ENCODE data around the gene BTBD8. TPM values are rescaled to one million over a fixed set of nuclear protein-coding genes. Genes with fewer than 3 reads are reported as not detected.

Gene BTBD8
- polyA plus RNA-seq, 1 of the 3 experiments (the other 2 are of a cell fraction), result 0.62 TPM

GRCh38 chr1:92194511-92194910 is 114.4 kb downstream of the BTBD8 start:
- ChIA-PET POLR2A (no interaction called here), CTCF (interaction anchor here (1.2 kb wide), 1 partner anchor 97 kb away, joined by 3 read pairs; no protein-coding TSS in a partner anchor)
- TF ChIP-seq TAF1 (IDR thresholded peaks at IDR 0.05; ENCODE audit: borderline replicate concordance, low read depth, low read length), result no peak
- Histone ChIP-seq H4K20me1 (ENCODE audit: insufficient read depth) (no peaks in the 10 kb centered on the region), H3K9me3 (no peaks in the 10 kb centered on the region), H3K4me1 (ENCODE audit: control insufficient read depth in 1 of 2, insufficient read depth in 2 of 2, low read depth in 1 of 2, low read length in 1 of 2) (peaks cover 0 to 4% of the 10 kb centered on the region in 2 experiments; a peak in 1 of 4 replicates), H3F3A (replicated peaks; ENCODE audit: insufficient read depth) (peaks cover 3% of the 10 kb centered on the region), H3K4me3 (ENCODE audit: low read depth in 2 of 2, low read length in 1 of 2) (no peak overlapping the region), H3K4me2 (no peak overlapping the region), H3K27ac (ENCODE audit: low read depth in 2 of 2, low read length in 1 of 2) (no peak overlapping the region), H3K36me3 (replicated peaks in 1 of 2; ENCODE audit: control insufficient read depth in 1 of 2, insufficient read depth in 2 of 2, low read length in 1 of 2) (no peaks in the 10 kb centered on the region), H2AFZ (ENCODE audit: low read depth) (no peak overlapping the region), H3K9me2 (no peaks in the 10 kb centered on the region), H3K9ac (no peak overlapping the region), H3K79me2 (ENCODE audit: insufficient read depth) (no peaks in the 10 kb centered on the region), H3K27me3 (ENCODE audit: insufficient read depth) (no peaks in the 10 kb centered on the region)
- 21% methylated on average over 1 of the region's 1 CpG for WGBS (ENCODE audit: low lambda C conversion rate)
- DNase-seq, result no peak

- CTCF ChIA-PET, result no interaction called here
Observed at GRCh38 chr1:92201973-92202372, 121.8 kb downstream of the BTBD8 start.

More at GRCh38 chr1:92201973-92202372, 121.8 kb downstream of the BTBD8 start:
- Histone ChIP-seq H3K27me3 (ENCODE audit: insufficient read depth) (no peaks in the 10 kb centered on the region), H3F3A (replicated peaks; ENCODE audit: insufficient read depth) (no peaks in the 10 kb centered on the region), H4K20me1 (ENCODE audit: insufficient read depth) (no peaks in the 10 kb centered on the region), H3K9ac (no peak overlapping the region), H3K27ac (ENCODE audit: low read depth in 2 of 2, low read length in 1 of 2) (no peak overlapping the region), H3K4me1 (ENCODE audit: control insufficient read depth in 1 of 2, insufficient read depth in 2 of 2, low read depth in 1 of 2, low read length in 1 of 2) (no peaks in the 10 kb centered on the region), H3K9me3 (no peaks in the 10 kb centered on the region), H3K79me2 (ENCODE audit: insufficient read depth) (no peaks in the 10 kb centered on the region), H3K4me2 (no peak overlapping the region), H3K9me2 (no peaks in the 10 kb centered on the region), H2AFZ (ENCODE audit: low read depth) (no peak overlapping the region), H3K4me3 (ENCODE audit: low read depth in 2 of 2, low read length in 1 of 2) (no peak overlapping the region), H3K36me3 (replicated peaks in 1 of 2; ENCODE audit: control insufficient read depth in 1 of 2, insufficient read depth in 2 of 2, low read length in 1 of 2) (no peaks in the 10 kb centered on the region)
- 68% methylated on average over 5 of the region's 5 CpGs for WGBS (ENCODE audit: low lambda C conversion rate)
- TF ChIP-seq FOXM1 (IDR thresholded peaks at IDR 0.05; ENCODE audit: low read depth) (no peak), TCF12 (IDR thresholded peaks at IDR 0.05) (no peak), REST (IDR thresholded peaks at IDR 0.05; ENCODE audit: low read depth, low read length) (no peak)
- DNase-seq, result no peak
- POLR2A ChIA-PET, result no interaction called here

Data from SK-N-SH (cell line).